ENCODE data around the gene PATJ. TPM values are rescaled to one million over a fixed set of nuclear protein-coding genes. Genes with fewer than 3 reads are reported as not detected.

PATJ gene
- total and polyA plus RNA-seq, 2 donors (not counting 3 experiments of a cell fraction or from before 2014, with no cell fraction given): 1.1 to 3.0 TPM

GRCh38 chr1:61853583-61853982 lies 111.3 kb downstream of the PATJ start:
- dilution Hi-C loops (cut with MboI; ENCODE audit: extremely low pct_ligation_motif_present, low sequenced_read_pairs) (no loop called here), intact Hi-C loops (cut with micrococcal nuclease) (loop anchor here (1.0 to 2.0 kb wide), 4 partner anchors 213 to 1882 kb away; no protein-coding TSS in a partner anchor)
- Histone ChIP-seq H3K27ac (ENCODE audit: insufficient read depth, low read depth, low read length) (no peak overlapping the region), H3K79me2 (ENCODE audit: control insufficient read depth, insufficient read depth, low read length) (no peaks in the 10 kb centered on the region), H3K36me3 (ENCODE audit: control insufficient read depth in 2 of 2, extremely low read depth in 1 of 2, insufficient read depth in 2 of 2, low read length in 2 of 2) (no peaks in the 10 kb centered on the region), H3K4me3 (replicated peaks in 1 of 3; ENCODE audit: insufficient read depth in 1 of 3, low read depth in 1 of 3, low read length in 3 of 3) (no peak overlapping the region), H4K20me1 (replicated peaks; ENCODE audit: control insufficient read depth, extremely low read depth, insufficient read depth, low read length) (no peaks in the 10 kb centered on the region), H3K27me3 (ENCODE audit: control insufficient read depth in 2 of 2, insufficient read depth in 2 of 2, low read length in 2 of 2) (no peaks in the 10 kb centered on the region), H3K4me2 (ENCODE audit: insufficient read depth, low read length) (no peak overlapping the region), H3K9me3 (replicated peaks; ENCODE audit: control insufficient read depth, insufficient read depth, low read length) (no peaks in the 10 kb centered on the region), H3K4me1 (ENCODE audit: control insufficient read depth, extremely low read depth, insufficient read depth, low read length) (peaks cover 14% of the 10 kb centered on the region), H2AFZ (ENCODE audit: low read depth, low read length) (no peak overlapping the region), H3K9ac (replicated peaks; ENCODE audit: extremely low read depth, insufficient read depth, low read length) (no peak overlapping the region), H3K9me1 (replicated peaks; ENCODE audit: control insufficient read depth, extremely low read depth, insufficient read depth, low read length) (no peaks in the 10 kb centered on the region)
- CTCF ChIA-PET: interaction anchor here (0.6 to 5.9 kb wide), 74 partner anchors 9 to 1903 kb away, joined by 3 to 65 read pairs (median 4); partner anchors contain the start of gene NFIA
- no peak for TF ChIP-seq POLR2AphosphoS5 (IDR thresholded peaks at IDR 0.05; ENCODE audit: insufficient read depth, low read depth, low read length)
- no peak for TF ChIP-seq EZH2 (IDR thresholded peaks at IDR 0.05; ENCODE audit: borderline replicate concordance, low read depth, low read length, severe bottlenecking)
- TF ChIP-seq CTCF (IDR thresholded peaks at IDR 0.05; ENCODE audit: extremely low read depth in 1 of 2, insufficient read depth in 1 of 2, low read depth in 1 of 2, low read length in 2 of 2): peak; percentile 17 to 22
- no peak for TF ChIP-seq MYC (IDR thresholded peaks at IDR 0.05; ENCODE audit: low read depth, low read length)
- DNase-seq (ENCODE audit: low read depth, low spot score) (peak; percentile 73), FAIRE-seq (peak; percentile 31)
- no TSS peak for BruUV-seq (replicated peaks)
- POLR2A ChIA-PET: no interaction called here

GRCh38 chr1:61864489-61864888 lies 122.2 kb downstream of the PATJ start:
- no peak overlapping the region for H3K4me2 ChIP-seq (ENCODE audit: insufficient read depth, low read length)
- H3K27me3 ChIP-seq (ENCODE audit: control insufficient read depth in 2 of 2, insufficient read depth in 2 of 2, low read length in 2 of 2): no peaks in the 10 kb centered on the region
- H3K36me3 ChIP-seq (ENCODE audit: control insufficient read depth in 2 of 2, extremely low read depth in 1 of 2, insufficient read depth in 2 of 2, low read length in 2 of 2): no peaks in the 10 kb centered on the region
- dilution Hi-C loops (cut with MboI; ENCODE audit: extremely low pct_ligation_motif_present, low sequenced_read_pairs) (no loop called here), intact Hi-C loops (cut with micrococcal nuclease) (no loop called here)
- no peak overlapping the region for H3K27ac ChIP-seq (ENCODE audit: insufficient read depth, low read depth, low read length)
- H3K4me1 ChIP-seq (ENCODE audit: control insufficient read depth, extremely low read depth, insufficient read depth, low read length): no peaks in the 10 kb centered on the region
- ChIA-PET POLR2A (no interaction called here), CTCF (no interaction called here)
- no peak for TF ChIP-seq GATA2 (IDR thresholded peaks at IDR 0.05; ENCODE audit: insufficient read depth, insufficient read length, low read depth, low read length)
- TF ChIP-seq JUN (IDR thresholded peaks at IDR 0.05; ENCODE audit: borderline replicate concordance, insufficient read depth, insufficient read length, low read depth): no peak
- no peak for TF ChIP-seq FOS (IDR thresholded peaks at IDR 0.05; ENCODE audit: borderline replicate concordance, insufficient read depth, low read length)
- TF ChIP-seq MAX (IDR thresholded peaks at IDR 0.05; ENCODE audit: insufficient read depth, insufficient read length): no peak
- TF ChIP-seq CTCF (IDR thresholded peaks at IDR 0.05; ENCODE audit: extremely low read depth in 1 of 2, insufficient read depth in 1 of 2, low read depth in 1 of 2, low read length in 2 of 2): no peak
- no peaks in the 10 kb centered on the region for H3K9me1 ChIP-seq (replicated peaks; ENCODE audit: control insufficient read depth, extremely low read depth, insufficient read depth, low read length)
- BruUV-seq (replicated peaks): no TSS peak
- H3K4me3 ChIP-seq (replicated peaks in 1 of 3; ENCODE audit: insufficient read depth in 1 of 3, low read depth in 1 of 3, low read length in 3 of 3): no peak overlapping the region
- no peak for DNase-seq (ENCODE audit: low read depth, low spot score)
- FAIRE-seq: no peak
- no peak overlapping the region for H2AFZ ChIP-seq (ENCODE audit: low read depth, low read length)
- no peak overlapping the region for H3K9ac ChIP-seq (replicated peaks; ENCODE audit: extremely low read depth, insufficient read depth, low read length)
- H3K79me2 ChIP-seq (ENCODE audit: control insufficient read depth, insufficient read depth, low read length): no peaks in the 10 kb centered on the region
- no peaks in the 10 kb centered on the region for H4K20me1 ChIP-seq (replicated peaks; ENCODE audit: control insufficient read depth, extremely low read depth, insufficient read depth, low read length)
- H3K9me3 ChIP-seq (replicated peaks; ENCODE audit: control insufficient read depth, insufficient read depth, low read length): no peaks in the 10 kb centered on the region

Data from endothelial cell of umbilical vein (primary cell).